OCI-LY7 (cell line): ENCODE data around the gene PFKL.

ENCODE experiments used
- CTCF ChIP-seq: fragments of 200-600 bp; sonication (generic); conservative IDR thresholded peaks from 2 replicates; pipeline ENCODE4 v1.5.1; 2014; ENCODE audit warnings: mild to moderate bottlenecking, antibody characterized with exemption, low read length, moderate library complexity, mixed read lengths
- EZH2phosphoT487 ChIP-seq: fragments of 200-600 bp; sonication (generic); IDR thresholded peaks from 2 replicates; pipeline ENCODE4 v1.6.1; 2018; ENCODE audit warnings: low read depth, borderline replicate concordance, mild to moderate bottlenecking, mixed run types, antibody characterized with exemption, low read length, moderate library complexity, mixed read lengths

- no peak for TF ChIP-seq CTCF
- TF ChIP-seq EZH2phosphoT487 = no peak
Observed at GRCh38 chr21:44328242-44328895, 28.5 kb downstream of the PFKL start.
